Suppressor macrophage treated with lipopolysaccharide for 4 hours (primary cell): ENCODE data around the gene MACC1.
"Not testable (repeated sequence)": the region's sequence is repeated elsewhere in the genome, so short reads cannot be mapped to it uniquely, and the experiment has no call there.

Experiments used
- DNase-seq: peaks from one replicate; pipeline ENCODE4 v3.0.0-alpha.2; 2020

The MACC1 gene

GRCh38 chr7:20124087-20124486 is 93.1 kb downstream of the MACC1 start:
- not testable (repeated sequence) for DNase-seq

DNA sequence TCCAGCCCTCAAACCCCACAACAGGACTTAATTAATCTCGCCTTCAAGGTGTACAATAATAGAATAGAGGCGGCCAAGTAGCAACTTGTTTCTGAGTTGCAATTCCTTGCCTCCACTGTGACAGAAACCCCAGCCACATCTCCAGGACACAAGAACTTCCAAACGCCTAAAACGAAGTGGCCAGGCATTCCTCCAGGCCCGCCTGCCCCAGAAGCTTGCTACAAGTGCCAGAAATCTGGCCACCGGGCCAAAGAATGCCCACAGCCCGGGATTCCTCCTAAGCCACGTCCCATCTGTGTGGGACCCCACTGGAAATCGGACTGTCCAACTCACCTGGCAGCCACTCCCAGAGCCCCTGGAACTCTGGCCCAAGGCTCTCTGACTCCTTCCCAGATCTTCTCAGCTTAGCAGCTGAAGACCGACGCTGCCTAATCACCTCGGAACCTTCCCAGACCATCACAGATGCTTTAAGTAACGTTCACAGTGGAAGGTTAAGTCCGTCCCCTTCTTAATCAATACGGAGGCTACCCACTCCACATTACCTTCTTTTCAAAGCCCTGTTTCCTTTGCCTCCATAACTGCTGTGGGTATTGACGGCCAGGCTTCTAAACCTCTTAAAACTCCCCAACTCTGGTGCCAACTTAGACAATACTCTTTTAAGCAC is 94.4 kb downstream of the MACC1 start:
- DNase-seq = not testable (repeated sequence)

- DNase-seq = no peak
Observed at GRCh38 chr7:20122073-20122472, 95.1 kb downstream of the MACC1 start.

GRCh38 chr7:20121404-20121803 is 95.8 kb downstream of the MACC1 start:
- no peak for DNase-seq

DNA sequence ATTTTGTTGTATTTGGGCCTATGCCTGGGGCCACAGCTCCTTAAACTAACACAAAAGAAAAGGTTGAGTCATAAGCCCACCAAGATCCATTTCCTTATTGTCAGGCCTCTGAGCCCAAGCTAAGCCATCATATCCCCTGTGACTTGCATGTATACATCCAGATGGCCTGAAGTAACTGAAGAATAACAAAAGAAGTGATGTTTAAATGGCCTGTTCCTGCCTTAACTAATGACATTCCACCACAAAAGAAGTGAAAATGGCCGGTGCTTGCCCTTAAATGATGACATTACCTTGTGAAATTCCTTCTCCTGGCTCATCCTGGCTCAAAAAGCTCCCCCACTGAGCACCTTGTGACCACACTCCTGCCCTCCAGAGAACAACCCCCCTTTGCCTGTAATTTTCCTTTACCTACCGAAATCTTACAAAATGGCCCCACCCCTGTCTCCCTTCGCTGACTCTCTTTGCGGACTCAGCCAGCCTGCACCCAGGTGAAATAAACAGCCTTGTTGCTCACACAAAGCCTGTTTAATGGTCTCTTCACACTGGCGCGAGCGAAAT is 96.5 kb downstream of the MACC1 start:
- DNase-seq = not testable (repeated sequence)

GRCh38 chr7:20116869-20117268 is 100.3 kb downstream of the MACC1 start:
- no peak for DNase-seq

GRCh38 chr7:20114468-20114867 is 102.7 kb downstream of the MACC1 start:
- peak; percentile 89 for DNase-seq

DNA sequence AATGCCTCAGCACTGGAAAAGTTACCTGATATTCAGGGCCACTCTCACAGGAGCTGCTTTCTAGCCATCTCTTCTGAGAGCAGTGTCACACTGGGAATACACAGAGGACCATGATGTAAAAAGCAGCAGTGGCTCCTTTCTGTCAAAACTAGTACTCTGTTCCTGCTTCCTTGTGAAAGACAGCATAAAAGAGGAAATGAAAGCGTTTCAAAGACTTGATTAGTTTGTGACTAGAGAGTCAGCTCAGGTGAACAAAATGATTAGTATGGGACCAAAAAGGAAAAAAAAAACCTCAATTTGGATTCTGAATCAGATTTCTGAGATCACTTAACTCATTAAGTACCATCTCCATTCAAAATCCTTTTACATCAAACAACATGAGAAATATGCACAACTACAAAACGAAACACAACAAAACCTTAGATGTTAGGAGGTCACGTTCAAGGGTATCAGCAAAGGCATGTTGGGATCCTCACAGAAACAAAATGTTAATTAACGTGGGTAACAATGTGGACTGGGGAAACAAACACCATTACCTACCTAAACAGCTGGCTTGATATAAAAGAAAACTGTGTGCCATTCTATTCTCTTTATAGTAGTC is 103.7 kb downstream of the MACC1 start:
- peak; percentile 82 for DNase-seq

GRCh38 chr7:20112696-20113095 is 104.5 kb downstream of the MACC1 start:
- DNase-seq = no peak

- no peak for DNase-seq
Observed at GRCh38 chr7:20111821-20112542, 105.2 kb downstream of the MACC1 start.

- DNase-seq = no peak
Observed at GRCh38 chr7:20107582-20107981, 109.6 kb downstream of the MACC1 start.

- no peak for DNase-seq
Observed at GRCh38 chr7:20104696-20105095, 112.5 kb downstream of the MACC1 start.

- DNase-seq = no peak
Observed at GRCh38 chr7:20102982-20103381, 114.2 kb downstream of the MACC1 start.

- no peak for DNase-seq
Observed at GRCh38 chr7:20095862-20096261, 121.3 kb downstream of the MACC1 start.

GRCh38 chr7:20095436-20095835 is 121.7 kb downstream of the MACC1 start:
- DNase-seq = peak; percentile 37

DNA sequence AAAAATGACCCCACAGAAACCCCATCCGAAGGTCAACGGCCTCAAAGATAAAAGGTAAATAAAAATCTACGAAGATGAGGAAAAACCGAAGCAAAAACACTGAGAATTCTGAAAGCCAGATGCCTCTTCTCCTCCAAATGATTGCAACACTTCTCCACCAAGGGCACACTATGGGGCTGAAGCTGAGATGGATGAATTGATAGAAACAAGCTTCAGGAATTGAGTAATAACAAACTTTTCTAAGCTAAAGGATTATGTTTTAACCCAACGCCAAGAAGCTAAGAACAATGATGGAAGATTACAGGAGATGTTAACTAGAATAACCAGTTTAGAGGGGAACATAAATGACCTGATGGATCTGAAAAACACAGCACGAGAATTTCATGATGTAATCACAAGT is 127.8 kb downstream of the MACC1 start:
- DNase-seq = no peak

- peak; percentile 65 for DNase-seq
Observed at GRCh38 chr7:20085086-20085485, 132.1 kb downstream of the MACC1 start.
